ENCODE measurements around the gene NPSR1. TPM values are rescaled to one million over a fixed set of nuclear protein-coding genes. Genes with fewer than 3 reads are reported as not detected.

Gene NPSR1, protein sequence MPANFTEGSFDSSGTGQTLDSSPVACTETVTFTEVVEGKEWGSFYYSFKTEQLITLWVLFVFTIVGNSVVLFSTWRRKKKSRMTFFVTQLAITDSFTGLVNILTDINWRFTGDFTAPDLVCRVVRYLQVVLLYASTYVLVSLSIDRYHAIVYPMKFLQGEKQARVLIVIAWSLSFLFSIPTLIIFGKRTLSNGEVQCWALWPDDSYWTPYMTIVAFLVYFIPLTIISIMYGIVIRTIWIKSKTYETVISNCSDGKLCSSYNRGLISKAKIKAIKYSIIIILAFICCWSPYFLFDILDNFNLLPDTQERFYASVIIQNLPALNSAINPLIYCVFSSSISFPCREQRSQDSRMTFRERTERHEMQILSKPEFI
- total RNA-seq (2022) (not detected in 2 replicates), Bru-seq, nascent RNA (percentile 3 among the genes with signal in this experiment), BruChase-seq, experiment 1, labeled RNA remaining after a 6-hour chase (percentile 2 among the genes with signal in this experiment), BruChase-seq, experiment 2, labeled RNA remaining after a 2-hour chase (percentile 1 among the genes with signal in this experiment)
- long read RNA-seq = 0 reads

DNA sequence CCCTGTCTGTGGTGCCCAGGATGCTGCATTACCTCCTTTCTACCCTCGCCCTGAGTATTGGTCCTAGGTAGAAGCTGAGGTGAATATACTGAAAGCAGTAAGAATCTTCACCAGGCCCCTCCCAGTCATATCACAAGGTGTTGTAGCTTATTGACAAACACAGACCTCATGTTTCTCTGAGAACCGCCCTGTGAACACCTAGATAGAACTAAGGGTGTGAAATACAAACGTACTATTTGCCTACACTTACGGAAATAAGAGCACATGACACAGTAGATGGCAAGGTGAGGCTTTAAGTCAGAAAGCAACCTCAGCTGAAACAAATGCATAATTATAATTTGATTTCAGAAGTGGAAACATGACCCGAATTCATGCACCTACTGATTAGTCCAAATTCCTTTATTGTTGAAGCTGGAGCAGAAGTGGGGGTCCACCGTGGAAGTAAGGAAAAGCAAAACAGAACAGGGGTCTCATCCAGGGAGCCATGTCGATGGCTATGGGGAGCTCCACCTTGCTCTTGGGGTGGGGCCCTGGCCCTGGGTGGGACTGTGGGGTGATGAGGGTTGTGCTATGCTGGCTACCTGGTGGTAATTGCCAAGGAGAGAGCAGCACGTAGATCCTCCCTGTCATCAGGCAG is at the start of gene NPSR1:
TSS of gene NPSR1 (plus strand) at position 587 of the 637 bp plus-strand sequence. CDS start 195 bp downstream, outside the sequence.
- TF ChIP-seq, protein P1, sequence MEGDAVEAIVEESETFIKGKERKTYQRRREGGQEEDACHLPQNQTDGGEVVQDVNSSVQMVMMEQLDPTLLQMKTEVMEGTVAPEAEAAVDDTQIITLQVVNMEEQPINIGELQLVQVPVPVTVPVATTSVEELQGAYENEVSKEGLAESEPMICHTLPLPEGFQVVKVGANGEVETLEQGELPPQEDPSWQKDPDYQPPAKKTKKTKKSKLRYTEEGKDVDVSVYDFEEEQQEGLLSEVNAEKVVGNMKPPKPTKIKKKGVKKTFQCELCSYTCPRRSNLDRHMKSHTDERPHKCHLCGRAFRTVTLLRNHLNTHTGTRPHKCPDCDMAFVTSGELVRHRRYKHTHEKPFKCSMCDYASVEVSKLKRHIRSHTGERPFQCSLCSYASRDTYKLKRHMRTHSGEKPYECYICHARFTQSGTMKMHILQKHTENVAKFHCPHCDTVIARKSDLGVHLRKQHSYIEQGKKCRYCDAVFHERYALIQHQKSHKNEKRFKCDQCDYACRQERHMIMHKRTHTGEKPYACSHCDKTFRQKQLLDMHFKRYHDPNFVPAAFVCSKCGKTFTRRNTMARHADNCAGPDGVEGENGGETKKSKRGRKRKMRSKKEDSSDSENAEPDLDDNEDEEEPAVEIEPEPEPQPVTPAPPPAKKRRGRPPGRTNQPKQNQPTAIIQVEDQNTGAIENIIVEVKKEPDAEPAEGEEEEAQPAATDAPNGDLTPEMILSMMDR (IDR thresholded peaks at IDR 0.05; ENCODE audit: unreplicated experiment) = no peak
- no peak for DNase-seq
- Mint-ChIP-seq H3K36me3 (ENCODE audit: insufficient read depth, unreplicated experiment) (peaks cover 11% of the 10 kb centered on the region), H3K9me3 (ENCODE audit: low read depth, unreplicated experiment) (peaks cover 6% of the 10 kb centered on the region), H3K27ac (ENCODE audit: unreplicated experiment) (no peak within 1 kb of the TSS), H3K4me3 (ENCODE audit: low read depth, unreplicated experiment) (no peak within 1 kb of the TSS), H3K27me3 (ENCODE audit: unreplicated experiment) (no peaks in the 10 kb centered on the region), H3K4me1 (ENCODE audit: low read depth, unreplicated experiment) (peaks cover 55% of the 10 kb centered on the region)
- no TSS peak for BruUV-seq (replicated peaks)
- CTCF ChIA-PET = interaction anchor here (1.2 to 1.5 kb wide), 2 partner anchors 48 to 90 kb away, joined by 3 read pairs; no protein-coding TSS in a partner anchor
- intact Hi-C loops (cut with micrococcal nuclease; ENCODE audit: unreplicated experiment) = no loop called here

DNA sequence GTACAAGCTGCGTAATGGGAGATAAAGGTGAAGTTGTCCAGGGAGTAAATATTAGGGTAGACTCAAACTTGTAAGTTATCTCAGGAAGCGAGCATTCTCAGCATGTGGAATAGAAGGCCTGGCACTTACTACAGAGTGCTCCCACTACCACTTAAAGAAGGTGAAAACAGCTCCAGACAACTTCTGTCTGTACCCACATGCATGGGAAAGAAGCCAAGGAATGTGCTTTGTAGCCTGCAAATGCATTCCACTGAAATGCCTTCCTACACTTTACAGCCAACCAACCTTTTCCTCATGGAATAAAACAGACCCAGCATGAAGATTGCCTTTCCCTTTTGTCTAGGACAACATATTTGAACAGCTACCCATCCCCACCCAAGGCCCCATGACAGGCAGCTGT is 45.4 kb upstream of the NPSR1 start:
- Mint-ChIP-seq H3K9me3 (ENCODE audit: low read depth, unreplicated experiment) (peaks cover 6% of the 10 kb centered on the region), H3K4me1 (ENCODE audit: low read depth, unreplicated experiment) (no peaks in the 10 kb centered on the region), H3K36me3 (ENCODE audit: insufficient read depth, unreplicated experiment) (no peaks in the 10 kb centered on the region), H3K27me3 (ENCODE audit: unreplicated experiment) (no peaks in the 10 kb centered on the region), H3K4me3 (ENCODE audit: low read depth, unreplicated experiment) (no peak overlapping the region), H3K27ac (ENCODE audit: unreplicated experiment) (no peak overlapping the region)
- no peak for DNase-seq
- intact Hi-C loops (cut with micrococcal nuclease; ENCODE audit: unreplicated experiment) = no loop called here
- BruUV-seq (replicated peaks) = no TSS peak
- TF ChIP-seq, protein P1 (IDR thresholded peaks at IDR 0.05; ENCODE audit: unreplicated experiment) = no peak
- CTCF ChIA-PET = no interaction called here

DNA sequence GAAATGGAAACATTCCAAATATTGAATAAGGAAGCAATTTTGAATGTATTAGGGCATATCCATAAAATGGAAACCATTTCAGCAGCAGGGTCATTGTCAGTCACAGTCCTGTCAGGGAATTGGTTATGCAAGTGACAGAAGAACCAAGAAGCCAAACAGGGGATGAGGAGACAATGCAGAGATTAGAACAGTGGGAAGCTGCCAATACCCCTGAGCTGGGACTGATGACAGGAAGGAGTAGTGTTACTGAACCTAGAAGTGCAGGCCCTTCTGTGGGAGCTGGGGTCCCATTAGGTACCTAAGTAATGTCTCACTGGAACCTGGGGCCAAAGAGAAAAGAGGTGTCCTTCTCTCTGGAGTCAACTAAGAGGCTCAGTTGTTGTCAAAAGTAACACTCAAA is 37.6 kb upstream of the NPSR1 start:
- no peaks in the 10 kb centered on the region for H3K36me3 Mint-ChIP-seq (ENCODE audit: insufficient read depth, unreplicated experiment)
- no peak overlapping the region for H3K4me3 Mint-ChIP-seq (ENCODE audit: low read depth, unreplicated experiment)
- no peaks in the 10 kb centered on the region for H3K9me3 Mint-ChIP-seq (ENCODE audit: low read depth, unreplicated experiment)
- intact Hi-C loops (cut with micrococcal nuclease; ENCODE audit: unreplicated experiment) = no loop called here
- no peak for DNase-seq
- TF ChIP-seq, protein P1 (IDR thresholded peaks at IDR 0.05; ENCODE audit: unreplicated experiment) = no peak
- CTCF ChIA-PET = no interaction called here
- no peaks in the 10 kb centered on the region for H3K27me3 Mint-ChIP-seq (ENCODE audit: unreplicated experiment)
- no peak overlapping the region for H3K27ac Mint-ChIP-seq (ENCODE audit: unreplicated experiment)
- H3K4me1 Mint-ChIP-seq (ENCODE audit: low read depth, unreplicated experiment) = peaks cover 13% of the 10 kb centered on the region
- BruUV-seq (replicated peaks) = no TSS peak

DNA sequence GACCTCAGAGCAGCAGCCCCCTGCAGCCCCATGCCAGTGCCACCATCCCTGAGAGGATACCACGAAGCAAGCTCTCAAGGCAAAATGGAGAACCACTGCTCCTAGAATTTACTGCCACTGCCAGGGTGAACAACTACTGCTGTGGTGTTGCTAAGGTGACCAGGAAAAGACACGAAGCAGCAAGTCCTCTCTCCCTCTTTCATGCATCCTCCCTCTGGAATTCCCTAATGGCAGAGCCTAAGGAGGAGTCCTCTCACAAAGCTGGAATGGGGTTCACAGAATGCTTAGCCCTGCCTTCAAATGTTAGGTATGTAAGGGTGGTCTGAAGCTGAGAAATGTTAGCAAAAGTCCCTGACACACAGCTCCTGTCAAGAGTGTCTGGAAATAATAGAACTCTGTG is 35.8 kb upstream of the NPSR1 start:
- H3K9me3 Mint-ChIP-seq (ENCODE audit: low read depth, unreplicated experiment) = no peaks in the 10 kb centered on the region
- peaks cover 13% of the 10 kb centered on the region for H3K4me1 Mint-ChIP-seq (ENCODE audit: low read depth, unreplicated experiment)
- H3K36me3 Mint-ChIP-seq (ENCODE audit: insufficient read depth, unreplicated experiment) = no peaks in the 10 kb centered on the region
- CTCF ChIA-PET = interaction anchor here (1.6 kb wide), 1 partner anchor 27 kb away, joined by 3 read pairs; no protein-coding TSS in a partner anchor
- no peak for DNase-seq
- H3K27me3 Mint-ChIP-seq (ENCODE audit: unreplicated experiment) = no peaks in the 10 kb centered on the region
- H3K27ac Mint-ChIP-seq (ENCODE audit: unreplicated experiment) = no peak overlapping the region
- intact Hi-C loops (cut with micrococcal nuclease; ENCODE audit: unreplicated experiment) = no loop called here
- TF ChIP-seq, protein P1 (IDR thresholded peaks at IDR 0.05; ENCODE audit: unreplicated experiment) = no peak
- BruUV-seq (replicated peaks) = no TSS peak
- no peak overlapping the region for H3K4me3 Mint-ChIP-seq (ENCODE audit: low read depth, unreplicated experiment)

All from Calu3 (cell line).